ENCODE data around the gene ALDH4A1. TPM values are rescaled to one million over a fixed set of nuclear protein-coding genes. Genes with fewer than 3 reads are reported as not detected.

The ALDH4A1 gene
- total RNA-seq, 1 experiment from 2014 or later: 26.1 TPM

DNA sequence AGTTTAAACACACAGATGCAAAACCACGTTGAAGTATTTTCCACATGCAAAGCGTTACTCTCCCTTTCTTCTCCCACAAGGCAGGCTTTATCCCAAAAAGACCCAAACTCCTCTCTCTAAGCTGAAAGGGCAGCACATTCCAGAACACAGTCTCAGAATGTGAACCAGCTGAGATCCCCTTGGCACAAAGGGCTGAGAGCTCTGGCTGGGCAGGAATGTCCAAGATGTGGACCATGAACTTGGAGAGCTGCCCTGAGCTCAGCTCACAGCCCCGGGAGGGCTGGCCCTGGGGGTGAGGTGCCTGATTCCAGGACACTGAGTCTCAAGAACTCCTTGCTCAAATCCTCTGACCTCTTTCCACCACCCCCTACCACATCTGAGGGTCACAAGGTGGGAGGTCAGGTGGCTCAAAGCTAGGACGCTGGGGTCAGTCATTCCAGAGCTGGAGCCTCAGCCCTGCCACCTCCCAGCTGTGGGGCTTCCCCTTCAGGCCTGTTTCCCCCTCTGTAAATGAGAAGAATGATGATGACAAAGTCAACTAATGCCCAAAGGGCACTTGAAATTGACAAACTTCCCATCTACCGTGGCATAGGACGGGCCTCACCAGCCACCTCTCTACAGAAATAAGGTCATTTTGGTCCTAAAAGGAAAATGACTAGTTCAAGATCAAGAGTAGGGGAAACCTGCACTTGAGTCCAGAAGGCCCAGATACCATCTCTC lies 11.5 kb downstream of the ALDH4A1 start:
- Mint-ChIP-seq H3K4me1 (peaks cover 0 to 3% of the 10 kb centered on the region in 2 experiments; a peak in 1 of 4 replicates), H3K4me3 (no peak overlapping the region), H3K36me3 (ENCODE audit: insufficient read depth in 1 of 3, low read depth in 3 of 3) (peaks cover 2 to 8% (median 7%) of the 10 kb centered on the region in 3 experiments; a peak in 5 of 7 replicates), H3K9me3 (no peaks in the 10 kb centered on the region), H3K27me3 (ENCODE audit: low read depth) (no peaks in the 10 kb centered on the region; the same call in 1 of the 2 replicates), H3K27ac (peak overlapping the region in 1 of 3 experiments; percentile 18; a peak in 2 of 7 replicates)
- no peak overlapping the region for H2BK15ac ChIP-seq (ENCODE audit: low read depth, low read length)
- H3K79me2 ChIP-seq (ENCODE audit: insufficient read depth, low read length): no peaks in the 10 kb centered on the region
- TF ChIP-seq, protein P1, sequence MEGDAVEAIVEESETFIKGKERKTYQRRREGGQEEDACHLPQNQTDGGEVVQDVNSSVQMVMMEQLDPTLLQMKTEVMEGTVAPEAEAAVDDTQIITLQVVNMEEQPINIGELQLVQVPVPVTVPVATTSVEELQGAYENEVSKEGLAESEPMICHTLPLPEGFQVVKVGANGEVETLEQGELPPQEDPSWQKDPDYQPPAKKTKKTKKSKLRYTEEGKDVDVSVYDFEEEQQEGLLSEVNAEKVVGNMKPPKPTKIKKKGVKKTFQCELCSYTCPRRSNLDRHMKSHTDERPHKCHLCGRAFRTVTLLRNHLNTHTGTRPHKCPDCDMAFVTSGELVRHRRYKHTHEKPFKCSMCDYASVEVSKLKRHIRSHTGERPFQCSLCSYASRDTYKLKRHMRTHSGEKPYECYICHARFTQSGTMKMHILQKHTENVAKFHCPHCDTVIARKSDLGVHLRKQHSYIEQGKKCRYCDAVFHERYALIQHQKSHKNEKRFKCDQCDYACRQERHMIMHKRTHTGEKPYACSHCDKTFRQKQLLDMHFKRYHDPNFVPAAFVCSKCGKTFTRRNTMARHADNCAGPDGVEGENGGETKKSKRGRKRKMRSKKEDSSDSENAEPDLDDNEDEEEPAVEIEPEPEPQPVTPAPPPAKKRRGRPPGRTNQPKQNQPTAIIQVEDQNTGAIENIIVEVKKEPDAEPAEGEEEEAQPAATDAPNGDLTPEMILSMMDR (conservative IDR thresholded peaks at IDR 0.05): no peak
- no peak overlapping the region for H2BK120ac ChIP-seq (ENCODE audit: low read depth, low read length, poor library complexity, severe bottlenecking)
- H3K4me1 ChIP-seq (ENCODE audit: insufficient read depth, low read length): no peaks in the 10 kb centered on the region
- DNase-seq: no peak
- H2AK5ac ChIP-seq (ENCODE audit: insufficient read length, low read length): no peak overlapping the region
- no peaks in the 10 kb centered on the region for H3K9me3 ChIP-seq (ENCODE audit: control insufficient read depth, low read depth, low read length)
- H4K5ac ChIP-seq (ENCODE audit: insufficient read length, low read depth, low read length): no peak overlapping the region
- no peaks in the 10 kb centered on the region for H3K23me2 ChIP-seq (ENCODE audit: insufficient read length, low read depth, low read length, poor library complexity, severe bottlenecking)
- no peak overlapping the region for H2BK12ac ChIP-seq (ENCODE audit: insufficient read length, low read depth, low read length)
- H3K27ac ChIP-seq (ENCODE audit: insufficient read length, low read depth, low read length): no peak overlapping the region
- H3K14ac ChIP-seq (ENCODE audit: insufficient read depth, low read length): no peak overlapping the region
- H2AFZ ChIP-seq (ENCODE audit: low read length): no peak overlapping the region
- no peak overlapping the region for H3K9ac ChIP-seq (ENCODE audit: extremely low read depth, insufficient read length, low read length)
- H3K23ac ChIP-seq (ENCODE audit: insufficient read length, low read depth, low read length): no peak overlapping the region
- no peak overlapping the region for H4K91ac ChIP-seq (ENCODE audit: insufficient read length, low read depth, low read length)
- no peak overlapping the region for H4K8ac ChIP-seq (replicated peaks; ENCODE audit: insufficient read length, low read depth, low read length)
- no peak overlapping the region for H3K4me2 ChIP-seq (ENCODE audit: insufficient read depth, insufficient read length, low read length)
- no peak overlapping the region for H3K4ac ChIP-seq (ENCODE audit: low read depth, low read length)
- no peak overlapping the region for H2BK20ac ChIP-seq (ENCODE audit: low read depth, low read length, poor library complexity, severe bottlenecking)
- H3T11ph ChIP-seq (ENCODE audit: low read length): no peak overlapping the region
- H3K79me1 ChIP-seq (ENCODE audit: insufficient read depth, low read depth, low read length, poor library complexity, severe bottlenecking): no peaks in the 10 kb centered on the region
- no peaks in the 10 kb centered on the region for H3K27me3 ChIP-seq (ENCODE audit: insufficient read depth, low read length)
- WGBS (ENCODE audit: extremely low coverage, insufficient read length, low lambda C conversion rate): no CpG with 5 or more reads among the region's 6 CpGs
- H3K56ac ChIP-seq (ENCODE audit: insufficient read length, low read depth, low read length): no peak overlapping the region
- H3K18ac ChIP-seq (ENCODE audit: insufficient read length, low read depth, low read length): no peak overlapping the region
- no peaks in the 10 kb centered on the region for H4K20me1 ChIP-seq (ENCODE audit: control insufficient read depth, insufficient read depth, insufficient read length)
- H2BK5ac ChIP-seq (ENCODE audit: insufficient read length, low read length): no peak overlapping the region
